Ovary (tissue), 3 donors: ENCODE results near the gene AGO4.

ENCODE experiments used
- CTCF ChIP-seq, 3 donors: fragments of 450-650 bp in 2 of 3; fragments of 200-600 bp in 1 of 3; IDR thresholded peaks; one replicate each; pipeline versions ENCODE4 v1.5.1 to v1.8.0; 2016 to 2022; ENCODE audit warnings: antibody characterized with exemption in 3 of 3, mild to moderate bottlenecking in 1 of 3
- POLR2A ChIP-seq: fragments of 450-650 bp; IDR thresholded peaks from one replicate; pipeline ENCODE4 v1.6.1; 2017; ENCODE audit warnings: antibody characterized with exemption, mild to moderate bottlenecking, moderate library complexity
- donor health status: DM: no; HTN: no; CAD: no.

GRCh38 chr1:35887508-35887907, 79.7 kb downstream of the AGO4 start:
- TF ChIP-seq CTCF (IDR thresholded peaks at IDR 0.05) (no peak), POLR2A (no peak)
